ENCODE results near the gene PRKAR1B. TPM values are rescaled to one million over a fixed set of nuclear protein-coding genes. Genes with fewer than 3 reads are reported as not detected.

Gene PRKAR1B
- total RNA-seq, 1 experiment from 2014 or later: 43.3 TPM

DNA sequence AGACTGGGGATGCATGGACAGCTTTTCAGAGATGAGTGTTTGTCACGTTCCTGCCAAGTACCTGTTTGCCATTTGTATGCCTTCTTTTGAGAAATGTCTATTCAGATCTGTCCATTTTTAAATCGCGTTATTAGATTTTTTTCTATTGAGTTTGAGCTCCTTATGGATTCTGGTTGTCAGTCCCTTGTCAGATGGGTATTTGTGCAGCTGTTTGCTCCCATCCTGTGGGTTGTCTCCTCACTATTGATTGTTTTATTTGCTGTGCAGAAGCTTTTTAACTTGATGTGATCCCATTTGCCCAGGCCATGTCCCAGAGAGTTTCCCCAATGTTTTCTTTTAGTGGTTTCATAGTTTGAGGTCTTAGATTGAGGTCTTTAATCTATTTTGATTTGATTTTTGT, 5.5 kb upstream of the PRKAR1B start:
- Histone ChIP-seq H2AFZ (ENCODE audit: low read length) (no peak overlapping the region), H2AK5ac (ENCODE audit: insufficient read length, low read length) (no peak overlapping the region), H3K9ac (ENCODE audit: extremely low read depth, insufficient read length, low read length) (no peak overlapping the region), H3K4me2 (ENCODE audit: insufficient read depth, insufficient read length, low read length) (no peak overlapping the region), H2BK5ac (ENCODE audit: insufficient read length, low read length) (no peak overlapping the region), H3K4me1 (ENCODE audit: insufficient read depth, low read length) (no peaks in the 10 kb centered on the region; the same call in 1 of the 2 replicates), H3K23me2 (ENCODE audit: insufficient read length, low read depth, low read length, poor library complexity, severe bottlenecking) (peaks cover 3% of the 10 kb centered on the region), H3K23ac (ENCODE audit: insufficient read length, low read depth, low read length) (no peak overlapping the region), H2BK12ac (ENCODE audit: insufficient read length, low read depth, low read length) (no peak overlapping the region), H2BK120ac (ENCODE audit: low read depth, low read length, poor library complexity, severe bottlenecking) (no peak overlapping the region), H4K91ac (ENCODE audit: insufficient read length, low read depth, low read length) (no peak overlapping the region), H3T11ph (ENCODE audit: low read length) (no peak overlapping the region), H3K79me1 (ENCODE audit: insufficient read depth, low read depth, low read length, poor library complexity, severe bottlenecking) (no peaks in the 10 kb centered on the region), H3K14ac (ENCODE audit: insufficient read depth, low read length) (no peak overlapping the region), H3K27me3 (ENCODE audit: insufficient read depth, low read length) (no peaks in the 10 kb centered on the region), H4K5ac (ENCODE audit: insufficient read length, low read depth, low read length) (no peak overlapping the region), H4K20me1 (ENCODE audit: control insufficient read depth, insufficient read depth, insufficient read length) (no peaks in the 10 kb centered on the region), H3K18ac (ENCODE audit: insufficient read length, low read depth, low read length) (no peak overlapping the region), H2BK15ac (ENCODE audit: low read depth, low read length) (no peak overlapping the region), H2BK20ac (ENCODE audit: low read depth, low read length, poor library complexity, severe bottlenecking) (no peak overlapping the region), H3K9me3 (ENCODE audit: control insufficient read depth, low read depth, low read length) (peaks cover 15% of the 10 kb centered on the region), H4K8ac (replicated peaks; ENCODE audit: insufficient read length, low read depth, low read length) (no peak overlapping the region), H3K4ac (ENCODE audit: low read depth, low read length) (no peak overlapping the region), H3K27ac (ENCODE audit: insufficient read length, low read depth, low read length) (no peak overlapping the region), H3K56ac (ENCODE audit: insufficient read length, low read depth, low read length) (no peak overlapping the region), H3K79me2 (ENCODE audit: insufficient read depth, low read length) (peaks cover 17% of the 10 kb centered on the region; the same call in 1 of the 2 replicates)
- Mint-ChIP-seq H3K4me1 (peaks cover 9% of the 10 kb centered on the region in 2 experiments), H3K36me3 (ENCODE audit: insufficient read depth in 1 of 3, low read depth in 3 of 3) (peaks cover 13 to 39% (median 15%) of the 10 kb centered on the region in 3 experiments), H3K27ac (peak overlapping the region in 1 of 3 experiments; percentile 15; a peak in 1 of 7 replicates), H3K27me3 (ENCODE audit: low read depth) (no peaks in the 10 kb centered on the region), H3K9me3 (no peaks in the 10 kb centered on the region; a peak in 2 of 5 replicates), H3K4me3 (no peak overlapping the region)
- DNase-seq: no peak
- WGBS (ENCODE audit: extremely low coverage, insufficient read length, low lambda C conversion rate): no CpG with 5 or more reads among the region's 3 CpGs
- TF ChIP-seq, protein P1, sequence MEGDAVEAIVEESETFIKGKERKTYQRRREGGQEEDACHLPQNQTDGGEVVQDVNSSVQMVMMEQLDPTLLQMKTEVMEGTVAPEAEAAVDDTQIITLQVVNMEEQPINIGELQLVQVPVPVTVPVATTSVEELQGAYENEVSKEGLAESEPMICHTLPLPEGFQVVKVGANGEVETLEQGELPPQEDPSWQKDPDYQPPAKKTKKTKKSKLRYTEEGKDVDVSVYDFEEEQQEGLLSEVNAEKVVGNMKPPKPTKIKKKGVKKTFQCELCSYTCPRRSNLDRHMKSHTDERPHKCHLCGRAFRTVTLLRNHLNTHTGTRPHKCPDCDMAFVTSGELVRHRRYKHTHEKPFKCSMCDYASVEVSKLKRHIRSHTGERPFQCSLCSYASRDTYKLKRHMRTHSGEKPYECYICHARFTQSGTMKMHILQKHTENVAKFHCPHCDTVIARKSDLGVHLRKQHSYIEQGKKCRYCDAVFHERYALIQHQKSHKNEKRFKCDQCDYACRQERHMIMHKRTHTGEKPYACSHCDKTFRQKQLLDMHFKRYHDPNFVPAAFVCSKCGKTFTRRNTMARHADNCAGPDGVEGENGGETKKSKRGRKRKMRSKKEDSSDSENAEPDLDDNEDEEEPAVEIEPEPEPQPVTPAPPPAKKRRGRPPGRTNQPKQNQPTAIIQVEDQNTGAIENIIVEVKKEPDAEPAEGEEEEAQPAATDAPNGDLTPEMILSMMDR (conservative IDR thresholded peaks at IDR 0.05): no peak
